ENCODE measurements around the gene NDUFV1.
A peak's percentile ranks its signal among the peaks of the same experiment; 100 is the strongest.

The NDUFV1 gene

DNA sequence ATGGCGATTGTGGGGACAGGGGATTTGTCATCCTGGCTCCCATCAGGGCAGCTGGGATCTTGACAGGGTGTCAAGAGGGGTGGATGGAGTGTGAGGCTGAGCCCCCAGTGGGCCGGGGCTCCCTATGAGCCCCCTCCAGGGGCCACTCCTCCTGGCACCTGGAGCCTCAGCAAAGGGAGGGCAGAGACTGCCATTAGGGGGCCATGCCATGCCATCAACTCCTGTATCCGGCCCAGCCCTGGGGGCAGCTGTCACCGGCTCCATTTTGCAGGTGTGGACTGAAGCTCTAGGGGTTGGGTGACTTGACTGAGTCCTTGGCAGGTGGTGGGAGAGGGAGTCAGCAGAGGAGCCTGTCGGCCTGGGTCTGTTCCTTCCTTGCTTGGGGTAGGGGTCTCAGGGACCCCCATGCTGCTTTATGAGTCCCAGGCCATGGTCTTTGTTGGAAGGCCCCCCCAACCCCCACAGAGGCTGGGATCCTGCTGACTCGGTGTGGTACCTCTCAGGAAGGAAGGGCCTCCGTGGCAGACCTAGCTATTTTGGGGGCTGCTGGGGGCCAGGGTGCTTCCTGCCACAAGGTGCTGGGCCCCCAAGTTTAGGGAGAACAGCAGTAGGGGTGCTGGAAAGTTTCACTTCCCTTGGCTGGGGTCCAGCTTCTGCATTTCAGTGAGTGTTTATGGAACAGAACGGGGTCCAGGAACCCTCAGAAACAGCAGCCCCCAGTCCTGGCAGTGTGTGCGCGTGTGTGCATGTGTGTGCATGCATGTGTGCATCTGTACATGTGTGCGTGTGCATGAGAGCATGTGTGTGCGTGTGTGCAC, 42.3 kb downstream of the NDUFV1 start:
- Histone ChIP-seq H3K27ac (replicated peaks; ENCODE audit: low read length) (no peak overlapping the region), H2BK5ac (ENCODE audit: low read length) (peak overlapping the region; percentile 53), H3K18ac (ENCODE audit: low read length) (peak overlapping the region; percentile 85), H4K8ac (ENCODE audit: low read depth, low read length) (peak overlapping the region; percentile 68), H2BK12ac (ENCODE audit: low read length) (peak overlapping the region; percentile 59), H3K4ac (ENCODE audit: low read length) (no peak overlapping the region), H2BK120ac (ENCODE audit: low read depth, low read length) (peak overlapping the region; percentile 92), H3K4me3 (ENCODE audit: low read length in 2 of 2) (peak overlapping the region in 1 of 2 donors; percentile 72), H3K27me3 (ENCODE audit: control insufficient read depth in 3 of 3, insufficient read depth in 3 of 3, low read depth in 1 of 3, low read length in 3 of 3) (peaks cover 0 to 5% (median 3%) of the 10 kb centered on the region in 3 experiments), H3K79me1 (ENCODE audit: low read depth, low read length) (peaks cover 6% of the 10 kb centered on the region), H3K4me1 (ENCODE audit: control insufficient read depth in 2 of 2, insufficient read depth in 1 of 2, low read depth in 1 of 2, low read length in 2 of 2) (peaks cover 0 to 11% of the 10 kb centered on the region in 2 donors), H3K36me3 (replicated peaks in 1 of 2; ENCODE audit: control insufficient read depth in 2 of 2, insufficient read depth in 2 of 2, low read length in 2 of 2) (peaks cover 0 to 3% of the 10 kb centered on the region in 2 donors), H2BK15ac (ENCODE audit: low read length) (peak overlapping the region; percentile 78), H3K9ac (ENCODE audit: low read depth, low read length, poor library complexity) (peak overlapping the region; percentile 75), H3K4me2 (ENCODE audit: insufficient read depth, low read length, poor library complexity, severe bottlenecking) (no peak overlapping the region), H2AFZ (ENCODE audit: low read length) (no peak overlapping the region), H3K9me3 (replicated peaks in 1 of 2; ENCODE audit: control insufficient read depth in 2 of 2, insufficient read depth in 1 of 2, low read depth in 1 of 2, low read length in 2 of 2) (peaks cover 0 to 5% of the 10 kb centered on the region in 2 donors), H2AK5ac (ENCODE audit: low read depth, low read length) (peak overlapping the region; percentile 97), H4K91ac (ENCODE audit: low read depth, low read length, poor library complexity) (peak overlapping the region; percentile 38), H3K23ac (ENCODE audit: low read depth, low read length, poor library complexity) (peak overlapping the region; percentile 78), H3K14ac (ENCODE audit: low read length) (peak overlapping the region; percentile 99)
- DNase-seq (ENCODE audit: low spot score): no peak
- WGBS, 2 donors (ENCODE audit: extremely low coverage in 2 of 2, insufficient read length in 2 of 2, insufficient replicate concordance in 1 of 2): no CpG with 5 or more reads among the region's 12 CpGs

DNA sequence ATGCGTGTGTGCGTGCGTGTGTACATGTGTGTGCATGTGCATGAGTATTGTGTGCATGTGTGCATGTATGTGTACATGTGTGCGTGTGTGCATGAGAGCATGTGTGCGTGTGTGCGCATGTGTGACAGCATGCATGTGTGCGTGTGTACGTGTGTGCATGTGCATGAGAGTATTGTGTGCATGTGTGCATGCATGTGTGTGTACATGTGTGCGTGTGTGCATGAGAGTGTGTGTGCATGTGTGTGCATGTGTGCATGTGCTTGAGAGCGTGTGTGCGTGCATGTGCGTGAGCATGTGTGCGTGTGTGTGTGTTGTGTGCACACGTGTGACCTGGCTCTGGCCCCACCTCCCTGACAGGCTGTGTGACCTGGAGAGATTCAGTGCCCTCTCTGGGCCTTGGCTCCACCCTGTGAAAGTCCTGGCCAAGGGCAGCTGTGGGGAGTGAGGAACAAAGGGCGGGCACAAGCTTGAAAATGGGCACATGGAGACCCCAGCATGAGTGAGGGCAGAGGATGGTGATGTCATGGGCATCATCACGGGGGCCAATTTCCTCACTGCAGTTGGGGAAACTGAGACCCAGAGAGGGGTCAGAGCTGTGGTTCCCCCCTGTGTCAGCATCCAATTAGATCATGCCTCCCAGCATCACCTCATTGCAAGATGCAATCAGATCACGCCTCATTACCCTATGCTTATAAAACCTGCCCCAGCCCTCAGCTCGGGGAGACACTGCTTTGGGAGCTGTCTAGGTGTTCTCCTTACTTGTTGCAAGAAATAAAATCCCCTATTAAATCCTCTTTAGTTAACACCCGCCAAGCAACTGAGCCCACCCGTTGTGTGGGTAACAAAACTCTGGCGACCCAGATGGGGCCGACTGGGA, 43.1 kb downstream of the NDUFV1 start:
- Histone ChIP-seq H2BK12ac (ENCODE audit: low read length) (peak overlapping the region; percentile 59), H2BK120ac (ENCODE audit: low read depth, low read length) (no peak overlapping the region), H2AK5ac (ENCODE audit: low read depth, low read length) (peak overlapping the region; percentile 48), H3K27ac (replicated peaks; ENCODE audit: low read length) (peak overlapping the region; percentile 12), H3K4me3 (ENCODE audit: low read length in 2 of 2) (peak overlapping the region in 1 of 2 donors; percentile 72), H3K36me3 (replicated peaks in 1 of 2; ENCODE audit: control insufficient read depth in 2 of 2, insufficient read depth in 2 of 2, low read length in 2 of 2) (peaks cover 0 to 3% of the 10 kb centered on the region in 2 donors), H3K23ac (ENCODE audit: low read depth, low read length, poor library complexity) (peak overlapping the region; percentile 78), H3K4me2 (ENCODE audit: insufficient read depth, low read length, poor library complexity, severe bottlenecking) (no peak overlapping the region), H4K91ac (ENCODE audit: low read depth, low read length, poor library complexity) (peak overlapping the region; percentile 38), H3K27me3 (ENCODE audit: control insufficient read depth in 3 of 3, insufficient read depth in 3 of 3, low read depth in 1 of 3, low read length in 3 of 3) (peaks cover 0 to 5% (median 3%) of the 10 kb centered on the region in 3 experiments), H3K4me1 (ENCODE audit: control insufficient read depth in 2 of 2, insufficient read depth in 1 of 2, low read depth in 1 of 2, low read length in 2 of 2) (peaks cover 0 to 11% of the 10 kb centered on the region in 2 donors), H3K9ac (ENCODE audit: low read depth, low read length, poor library complexity) (peak overlapping the region; percentile 75), H2AFZ (ENCODE audit: low read length) (peak overlapping the region; percentile 45), H3K9me3 (replicated peaks in 1 of 2; ENCODE audit: control insufficient read depth in 2 of 2, insufficient read depth in 1 of 2, low read depth in 1 of 2, low read length in 2 of 2) (peaks cover 0 to 5% of the 10 kb centered on the region in 2 donors), H2BK5ac (ENCODE audit: low read length) (no peak overlapping the region), H2BK15ac (ENCODE audit: low read length) (peak overlapping the region; percentile 42), H4K8ac (ENCODE audit: low read depth, low read length) (peak overlapping the region; percentile 68), H3K14ac (ENCODE audit: low read length) (peak overlapping the region; percentile 99), H3K79me1 (ENCODE audit: low read depth, low read length) (peaks cover 6% of the 10 kb centered on the region), H3K4ac (ENCODE audit: low read length) (peak overlapping the region; percentile 27), H3K18ac (ENCODE audit: low read length) (peak overlapping the region; percentile 73)
- DNase-seq (ENCODE audit: low spot score): no peak
- no CpG with 5 or more reads among the region's 22 CpGs for WGBS, 2 donors (ENCODE audit: extremely low coverage in 2 of 2, insufficient read length in 2 of 2, insufficient replicate concordance in 1 of 2)

DNA sequence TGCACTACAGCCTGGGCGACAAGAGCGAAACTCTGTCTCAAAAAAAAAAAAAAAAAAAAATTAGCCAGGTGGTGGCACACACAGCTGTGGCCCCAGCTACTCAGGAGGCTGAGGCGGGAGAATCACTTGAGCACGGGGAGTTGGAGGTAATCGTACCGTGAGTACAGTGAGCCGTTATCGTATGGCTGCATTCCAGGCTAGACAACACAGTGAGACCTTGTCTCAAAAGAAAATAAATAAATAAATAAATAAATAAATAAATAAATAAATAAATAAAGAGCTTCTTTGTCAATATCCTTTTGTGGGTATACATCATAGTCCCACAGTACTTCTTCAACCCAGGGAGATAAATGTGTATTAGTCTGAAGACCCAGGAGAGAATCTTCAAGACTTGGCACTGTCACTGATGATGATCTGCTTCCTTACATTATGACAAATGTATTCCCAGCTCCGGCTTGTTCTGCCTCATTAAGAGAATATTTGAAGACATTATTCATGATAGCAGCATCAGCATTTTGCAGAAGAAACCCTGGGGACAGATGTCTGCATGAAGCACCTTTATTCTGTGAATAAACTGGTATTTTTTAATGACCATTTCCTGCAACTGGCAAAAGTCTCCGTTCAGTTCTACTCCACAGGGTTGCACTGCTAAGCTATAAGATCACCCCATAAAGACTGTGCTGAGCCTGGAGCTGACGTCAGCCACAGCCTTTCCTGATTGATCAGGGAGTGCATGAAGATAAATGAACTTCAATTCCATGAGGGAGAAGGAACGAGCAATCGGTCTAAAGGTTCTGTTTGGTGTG, 45.4 kb downstream of the NDUFV1 start:
- no peak overlapping the region for H4K91ac ChIP-seq (ENCODE audit: low read depth, low read length, poor library complexity)
- H2AFZ ChIP-seq (ENCODE audit: low read length): no peak overlapping the region
- no peak overlapping the region for H2BK15ac ChIP-seq (ENCODE audit: low read length)
- no peak overlapping the region for H2BK5ac ChIP-seq (ENCODE audit: low read length)
- H3K36me3 ChIP-seq (replicated peaks in 1 of 2; ENCODE audit: control insufficient read depth in 2 of 2, insufficient read depth in 2 of 2, low read length in 2 of 2): peaks cover 0 to 3% of the 10 kb centered on the region in 2 donors
- no peak overlapping the region for H2AK5ac ChIP-seq (ENCODE audit: low read depth, low read length)
- no peak overlapping the region for H4K8ac ChIP-seq (ENCODE audit: low read depth, low read length)
- no peak overlapping the region for H3K4me3 ChIP-seq (ENCODE audit: low read length in 2 of 2)
- H3K27ac ChIP-seq (replicated peaks; ENCODE audit: low read length): no peak overlapping the region
- no peak overlapping the region for H3K4me2 ChIP-seq (ENCODE audit: insufficient read depth, low read length, poor library complexity, severe bottlenecking)
- H3K4me1 ChIP-seq (ENCODE audit: control insufficient read depth in 2 of 2, insufficient read depth in 1 of 2, low read depth in 1 of 2, low read length in 2 of 2): peaks cover 0 to 11% of the 10 kb centered on the region in 2 donors
- H3K79me1 ChIP-seq (ENCODE audit: low read depth, low read length): peaks cover 4% of the 10 kb centered on the region
- DNase-seq (ENCODE audit: low spot score): no peak
- H3K9me3 ChIP-seq (replicated peaks in 1 of 2; ENCODE audit: control insufficient read depth in 2 of 2, insufficient read depth in 1 of 2, low read depth in 1 of 2, low read length in 2 of 2): peaks cover 7 to 9% of the 10 kb centered on the region in 2 donors
- no peak overlapping the region for H3K23ac ChIP-seq (ENCODE audit: low read depth, low read length, poor library complexity)
- H3K9ac ChIP-seq (ENCODE audit: low read depth, low read length, poor library complexity): no peak overlapping the region
- H3K14ac ChIP-seq (ENCODE audit: low read length): no peak overlapping the region
- no peak overlapping the region for H2BK120ac ChIP-seq (ENCODE audit: low read depth, low read length)
- WGBS, 2 donors (ENCODE audit: extremely low coverage in 2 of 2, insufficient read length in 2 of 2, insufficient replicate concordance in 1 of 2): no CpG with 5 or more reads among the region's 13 CpGs
- no peak overlapping the region for H3K18ac ChIP-seq (ENCODE audit: low read length)
- peaks cover 0 to 5% (median 3%) of the 10 kb centered on the region in 3 experiments for H3K27me3 ChIP-seq (ENCODE audit: control insufficient read depth in 3 of 3, insufficient read depth in 3 of 3, low read depth in 1 of 3, low read length in 3 of 3)
- no peak overlapping the region for H3K4ac ChIP-seq (ENCODE audit: low read length)
- H2BK12ac ChIP-seq (ENCODE audit: low read length): no peak overlapping the region
